GF-D8 (cell line): Measurements from ENCODE around the gene TIPARP.
"Not testable (repeated sequence)": the region's sequence is repeated elsewhere in the genome, so short reads cannot be mapped to it uniquely, and the experiment has no call there.

Source experiments
- DNase-seq: peaks from one replicate; lab custom pipeline; 2025; lab: John Stamatoyannopoulos, UW

Gene TIPARP

DNA sequence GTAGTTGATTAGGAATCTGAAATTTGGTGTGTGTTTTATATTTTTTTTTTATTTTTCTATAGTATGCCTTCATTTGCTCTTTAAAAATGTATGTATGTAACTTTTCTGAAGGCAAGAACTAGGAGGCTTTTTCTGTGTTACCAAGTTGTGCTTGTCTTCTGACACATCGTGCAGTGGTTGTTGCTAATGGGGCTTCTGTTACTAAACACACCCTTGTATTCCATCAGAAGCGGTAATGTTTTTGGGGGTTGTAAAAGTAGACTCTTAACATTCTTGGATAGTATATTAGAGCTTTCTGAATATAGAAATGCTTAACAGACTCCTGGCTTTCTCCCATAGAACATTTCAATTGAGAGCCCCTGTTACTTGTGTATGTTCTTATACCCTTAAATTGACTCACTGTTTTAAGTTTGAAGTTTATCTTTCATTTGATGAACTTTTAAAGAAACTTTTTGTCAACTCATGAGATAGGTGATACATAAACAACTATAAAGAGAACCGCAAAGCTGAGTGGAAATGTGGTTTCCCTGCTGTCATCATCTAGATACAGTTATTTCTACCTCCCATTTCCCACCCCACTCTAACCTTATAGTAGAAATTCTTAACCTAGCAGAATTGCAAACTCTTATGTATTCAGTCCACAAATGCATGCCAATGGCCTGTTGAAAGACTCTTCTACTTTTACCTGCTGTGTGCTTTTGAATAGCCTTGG, 2.5 kb downstream of the TIPARP start:
- DNase-seq: no peak

DNA sequence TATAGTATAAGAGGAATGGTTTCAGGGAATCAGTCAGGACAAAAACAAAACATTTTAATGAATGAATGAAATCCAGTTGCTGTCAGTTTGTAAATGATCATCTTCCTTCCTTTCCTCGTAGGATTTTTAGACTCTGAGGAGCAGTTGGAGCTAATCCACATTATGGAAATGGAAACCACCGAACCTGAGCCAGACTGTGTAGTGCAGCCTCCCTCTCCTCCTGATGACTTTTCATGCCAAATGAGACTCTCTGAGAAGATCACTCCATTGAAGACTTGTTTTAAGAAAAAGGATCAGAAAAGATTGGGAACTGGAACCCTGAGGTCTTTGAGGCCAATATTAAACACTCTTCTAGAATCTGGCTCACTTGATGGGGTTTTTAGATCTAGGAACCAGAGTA, 3.1 kb downstream of the TIPARP start:
- DNase-seq: no peak

DNA sequence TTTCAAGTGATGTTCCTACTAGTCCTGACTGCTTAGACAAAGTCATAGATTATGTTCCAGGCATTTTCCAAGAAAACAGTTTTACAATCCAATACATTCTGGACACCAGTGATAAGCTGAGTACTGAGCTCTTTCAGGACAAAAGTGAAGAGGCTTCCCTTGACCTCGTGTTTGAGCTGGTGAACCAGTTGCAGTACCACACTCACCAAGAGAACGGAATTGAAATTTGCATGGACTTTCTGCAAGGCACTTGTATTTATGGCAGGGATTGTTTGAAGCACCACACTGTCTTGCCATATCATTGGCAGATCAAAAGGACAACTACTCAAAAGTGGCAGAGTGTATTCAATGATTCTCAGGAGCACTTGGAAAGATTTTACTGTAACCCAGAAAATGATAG, 3.8 kb downstream of the TIPARP start:
- DNase-seq: no peak

DNA sequence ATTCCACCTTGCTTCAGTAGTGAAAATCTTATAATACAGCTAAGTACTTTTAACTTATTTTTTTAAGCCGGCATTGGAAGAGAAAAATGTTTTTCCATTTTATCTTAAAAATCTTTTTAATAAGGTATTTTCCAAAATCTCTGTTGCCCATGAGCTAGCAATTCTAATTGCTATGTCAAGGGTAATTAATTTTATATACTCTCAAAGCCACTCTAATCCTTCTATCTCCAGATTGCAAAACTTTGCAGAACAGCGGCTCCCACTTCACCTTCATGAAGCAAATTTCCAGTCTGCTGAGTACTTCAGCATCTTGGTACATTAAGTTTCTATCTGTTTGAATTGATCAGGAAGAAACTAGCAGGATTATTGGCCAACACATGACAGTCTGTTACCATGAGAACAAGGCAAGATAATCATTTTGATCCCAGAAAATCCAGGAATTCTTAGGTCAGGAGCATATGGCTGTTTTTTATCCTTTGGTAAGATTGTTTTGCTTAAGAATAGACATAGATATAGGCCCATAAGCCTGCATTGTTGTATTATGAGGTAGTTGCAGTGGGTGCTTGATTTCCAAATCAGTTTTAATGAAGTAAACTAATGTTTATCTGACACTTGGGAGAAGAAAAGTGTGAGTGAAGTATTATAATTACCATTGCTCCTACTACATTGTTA, 6.0 kb downstream of the TIPARP start:
- DNase-seq: no peak

DNA sequence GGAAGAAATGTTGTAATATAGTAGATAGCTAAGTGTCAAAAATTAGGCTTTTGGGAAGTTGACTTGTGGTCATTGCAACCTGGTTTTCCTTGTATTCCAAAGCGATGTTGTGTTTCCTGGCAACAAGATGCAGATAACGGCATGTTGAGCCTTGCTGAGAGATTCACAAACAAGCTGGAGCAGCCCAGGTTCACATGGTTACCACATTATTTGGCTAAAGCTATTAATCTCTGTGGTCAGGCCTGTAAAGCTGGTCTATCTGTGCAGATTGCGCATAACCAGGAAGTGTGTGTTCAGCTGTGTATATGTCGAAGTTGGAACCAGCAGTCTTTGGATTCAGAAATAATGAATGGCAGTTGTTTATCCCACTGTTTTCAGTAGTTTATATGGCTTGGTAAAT, 6.6 kb downstream of the TIPARP start:
- peak; percentile 86 for DNase-seq

DNA sequence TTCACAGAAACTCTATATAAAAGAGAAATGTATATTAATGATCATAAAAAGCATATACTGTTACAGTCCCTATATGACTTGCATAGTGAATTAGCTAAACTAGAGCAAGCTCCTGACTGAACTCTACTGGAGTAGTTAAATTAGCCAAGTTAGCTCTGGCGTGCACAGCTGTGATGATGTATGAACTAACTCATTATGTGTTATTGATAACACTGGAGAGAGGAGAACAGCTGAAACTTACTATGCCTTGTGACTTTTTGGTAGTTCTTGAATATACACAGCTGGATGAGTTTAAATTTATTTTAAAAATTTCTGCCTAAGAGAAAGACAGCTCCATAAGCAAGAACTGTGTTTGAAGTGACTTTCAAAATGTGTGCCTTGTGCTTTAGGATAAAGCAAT, 8.1 kb downstream of the TIPARP start:
- DNase-seq: no peak

DNA sequence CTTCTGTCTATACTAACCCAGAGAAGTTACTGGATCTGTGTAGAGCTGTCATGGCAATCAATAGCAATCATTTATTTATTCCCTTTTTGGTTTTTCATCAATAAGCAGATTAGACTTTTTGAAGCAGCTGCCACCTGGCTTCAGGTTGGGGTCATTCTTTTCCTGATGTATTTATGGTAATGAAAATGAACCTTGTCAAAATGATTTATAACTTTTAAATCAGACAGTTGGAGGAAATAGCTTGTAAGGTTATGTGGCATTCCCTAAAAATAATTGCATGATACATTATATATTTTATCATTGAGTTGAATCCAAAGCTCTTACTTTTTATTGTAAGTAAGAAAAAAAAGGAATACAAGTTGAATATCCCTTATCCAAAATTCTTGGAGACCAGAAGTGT, 8.6 kb downstream of the TIPARP start:
- no peak for DNase-seq

DNA sequence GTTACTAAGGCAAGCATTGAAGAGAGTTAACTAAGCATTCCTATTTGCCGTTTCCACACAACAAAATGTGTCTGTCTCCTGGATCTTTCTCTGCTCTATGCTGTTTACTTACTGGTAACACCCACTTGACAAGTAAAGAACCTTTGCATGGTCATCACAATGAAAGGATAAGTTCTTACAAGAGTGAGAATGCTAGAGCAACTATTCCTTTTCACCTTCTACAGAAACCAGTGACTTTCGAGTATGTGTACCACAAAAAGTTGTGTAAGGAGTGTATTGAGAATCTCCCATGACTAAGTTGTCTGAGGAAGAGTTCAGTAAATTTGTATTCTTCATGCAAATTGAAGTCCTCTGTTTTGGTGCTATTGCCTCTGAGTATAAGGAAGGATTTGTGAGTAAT, 10.8 kb downstream of the TIPARP start:
- DNase-seq: no peak

GRCh38 chr3:156685752-156686151, 11.4 kb downstream of the TIPARP start:
- no peak for DNase-seq

GRCh38 chr3:156687023-156687422, 12.6 kb downstream of the TIPARP start:
- no peak for DNase-seq

- no peak for DNase-seq
Observed at GRCh38 chr3:156688632-156689452, 14.5 kb downstream of the TIPARP start.

DNA sequence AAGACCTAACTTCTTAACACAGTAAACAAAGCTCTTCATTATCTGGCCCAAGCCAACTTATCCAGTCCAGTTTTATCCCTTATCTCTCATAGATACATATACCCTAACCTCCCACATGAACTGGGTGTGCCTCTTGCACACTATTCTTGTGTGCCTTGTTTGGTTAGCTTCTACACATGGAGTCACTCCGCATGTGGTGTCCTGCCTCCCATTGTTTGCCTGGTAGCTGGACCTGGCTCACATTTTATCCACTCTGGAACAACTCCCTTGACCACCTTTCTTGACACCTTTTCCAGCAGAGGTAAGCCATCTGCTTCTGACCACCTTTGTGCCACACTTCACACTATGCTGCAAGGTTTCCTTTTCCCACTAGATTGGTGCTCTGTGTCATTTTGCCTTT, 15.2 kb downstream of the TIPARP start:
- DNase-seq: no peak

- no peak for DNase-seq
Observed at GRCh38 chr3:156691920-156692319, 17.5 kb downstream of the TIPARP start.

DNA sequence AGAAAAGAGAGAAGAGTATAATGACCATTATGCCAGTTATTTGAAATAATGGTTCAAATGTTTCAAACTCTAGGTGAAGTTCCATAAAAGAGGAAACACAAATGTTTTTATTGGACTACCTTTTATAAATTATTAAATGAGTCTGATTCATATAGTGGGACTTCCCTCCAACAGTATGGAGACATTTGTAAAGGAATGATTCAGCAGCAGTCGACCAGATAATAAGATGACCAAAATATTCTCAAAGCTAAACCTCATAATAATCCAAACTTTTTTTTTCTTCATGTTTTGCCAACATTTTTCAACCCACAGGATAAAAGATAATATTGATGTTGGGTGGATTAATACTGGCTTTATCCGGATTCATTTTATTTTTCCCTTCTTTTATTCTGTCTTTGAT, 18.8 kb downstream of the TIPARP start:
- no peak for DNase-seq

DNA sequence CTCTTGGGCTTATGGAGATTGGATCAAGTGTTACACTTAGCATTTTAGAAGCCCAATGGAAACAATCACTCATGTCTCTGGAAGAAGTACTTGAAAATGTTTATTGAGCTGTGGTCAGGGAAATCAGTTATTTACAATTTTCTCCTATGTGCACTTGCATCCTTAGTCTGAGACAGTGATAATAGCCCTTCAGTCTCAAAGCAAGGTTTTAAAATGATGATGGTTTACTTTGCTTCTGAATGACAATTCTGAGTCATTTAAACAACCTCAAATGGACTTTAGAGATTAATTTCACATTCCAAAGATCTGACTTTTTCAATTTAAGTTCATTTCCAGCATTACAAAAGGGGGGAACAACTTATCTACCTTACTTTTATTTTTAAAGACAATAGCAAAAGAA, 20.1 kb downstream of the TIPARP start:
- no peak for DNase-seq

- peak; percentile 77 for DNase-seq
Observed at GRCh38 chr3:156702367-156702766, 28.0 kb downstream of the TIPARP start.

- DNase-seq: no peak
Observed at GRCh38 chr3:156704370-156705036, 30.1 kb downstream of the TIPARP start.

- peak; percentile 21 for DNase-seq
Observed at GRCh38 chr3:156705761-156706616, 31.6 kb downstream of the TIPARP start.

GRCh38 chr3:156707588-156707987, 33.2 kb downstream of the TIPARP start:
- no peak for DNase-seq

DNA sequence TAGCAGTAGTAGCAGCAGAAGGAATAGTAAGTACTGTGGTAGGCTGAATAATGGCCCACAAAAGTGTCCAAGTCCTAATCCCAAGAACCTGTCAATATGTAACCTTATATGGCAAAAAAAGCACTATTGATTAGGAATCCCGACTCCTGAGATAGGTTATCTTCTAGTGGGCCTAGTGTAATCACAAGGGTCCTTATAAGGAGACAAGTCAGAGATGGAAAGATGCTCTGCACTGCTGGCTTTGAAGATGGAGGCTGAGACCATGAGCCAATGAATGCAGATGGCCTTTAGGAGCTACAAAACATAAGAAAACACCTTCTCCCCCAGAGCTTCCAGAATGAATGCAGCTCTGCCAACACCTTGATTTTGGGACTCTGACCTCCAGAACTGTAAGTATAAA, 36.0 kb downstream of the TIPARP start:
- no peak for DNase-seq

DNA sequence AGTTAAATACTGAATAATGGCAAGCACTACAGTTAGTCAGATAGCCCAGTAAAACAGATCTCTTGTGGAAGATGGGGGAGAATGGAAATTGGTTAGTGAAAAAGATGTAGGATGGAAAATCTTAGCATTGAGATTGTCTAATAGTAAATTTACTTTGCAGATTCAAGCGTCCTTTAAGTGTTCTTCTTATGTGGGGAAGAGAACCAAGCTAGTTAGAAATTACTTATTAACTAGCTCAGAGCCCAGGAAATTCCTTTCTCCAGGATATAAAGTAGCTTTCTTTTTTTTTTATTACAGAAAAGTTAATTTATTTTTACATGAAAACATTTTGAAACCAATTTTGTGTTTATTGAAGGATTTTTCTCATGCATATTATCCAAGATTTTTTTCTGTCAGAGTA, 36.7 kb downstream of the TIPARP start:
- DNase-seq: no peak

DNA sequence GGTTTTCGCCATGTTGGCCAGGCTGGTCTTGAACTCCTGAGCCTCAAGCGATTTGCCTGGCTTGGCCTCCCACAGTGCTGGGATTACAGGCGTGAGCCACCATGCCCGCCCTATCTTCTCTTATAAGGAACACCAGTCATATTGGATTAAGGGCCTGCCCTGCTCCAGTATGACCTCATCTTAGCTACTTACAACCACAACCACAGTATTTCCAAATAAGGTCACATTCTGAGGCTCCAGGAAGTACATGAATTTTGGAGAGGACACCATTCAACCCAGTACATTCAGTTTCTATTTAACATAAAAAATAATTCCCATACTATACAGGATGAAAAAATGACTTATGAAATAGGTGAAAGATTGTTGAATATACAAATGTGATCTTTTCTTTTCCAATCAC, 37.6 kb downstream of the TIPARP start:
- DNase-seq: not testable (repeated sequence)
